Measurements from ENCODE around the gene CASKIN1.
A peak's percentile ranks its signal among the peaks of the same experiment; 100 is the strongest.

The CASKIN1 gene

DNA sequence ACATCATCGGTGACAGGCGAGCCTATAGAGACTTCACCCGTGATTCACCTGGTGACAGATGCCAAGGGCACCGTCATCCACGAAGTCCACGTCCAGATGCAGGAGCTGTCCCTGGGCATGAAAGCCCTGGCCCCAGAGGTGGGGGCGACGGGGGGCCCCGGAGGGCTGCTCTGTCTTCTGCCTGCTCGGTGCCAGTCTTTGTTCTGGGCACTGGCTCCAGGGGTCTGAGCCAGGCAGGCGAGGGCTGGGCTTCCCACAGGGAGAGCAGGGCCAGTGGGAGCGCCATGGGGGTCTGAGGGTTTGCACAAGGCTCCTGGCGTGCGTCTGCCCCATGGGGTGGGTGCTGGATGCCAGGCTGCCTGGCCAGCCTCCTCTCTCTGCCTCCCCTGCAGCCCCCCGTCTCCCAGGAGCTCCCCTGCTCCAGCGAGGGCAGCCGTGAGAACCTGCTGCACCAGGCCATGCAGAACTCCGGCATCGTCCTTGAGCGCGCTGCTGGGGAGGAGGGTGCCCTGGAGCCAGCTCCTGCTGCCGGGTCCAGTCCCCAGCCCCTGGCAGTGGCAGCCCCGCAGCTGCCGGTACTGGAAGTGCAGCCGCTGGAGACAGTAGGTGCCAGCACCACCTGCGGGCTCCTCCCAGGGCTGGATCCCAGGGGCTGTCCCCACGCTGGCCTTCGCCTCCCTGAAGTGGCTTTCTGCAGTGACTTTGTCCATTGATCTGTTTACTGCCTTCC is 36.8 kb upstream of the CASKIN1 start:
- peak in 1 of 14 donors; percentile 18 for DNase-seq

DNA sequence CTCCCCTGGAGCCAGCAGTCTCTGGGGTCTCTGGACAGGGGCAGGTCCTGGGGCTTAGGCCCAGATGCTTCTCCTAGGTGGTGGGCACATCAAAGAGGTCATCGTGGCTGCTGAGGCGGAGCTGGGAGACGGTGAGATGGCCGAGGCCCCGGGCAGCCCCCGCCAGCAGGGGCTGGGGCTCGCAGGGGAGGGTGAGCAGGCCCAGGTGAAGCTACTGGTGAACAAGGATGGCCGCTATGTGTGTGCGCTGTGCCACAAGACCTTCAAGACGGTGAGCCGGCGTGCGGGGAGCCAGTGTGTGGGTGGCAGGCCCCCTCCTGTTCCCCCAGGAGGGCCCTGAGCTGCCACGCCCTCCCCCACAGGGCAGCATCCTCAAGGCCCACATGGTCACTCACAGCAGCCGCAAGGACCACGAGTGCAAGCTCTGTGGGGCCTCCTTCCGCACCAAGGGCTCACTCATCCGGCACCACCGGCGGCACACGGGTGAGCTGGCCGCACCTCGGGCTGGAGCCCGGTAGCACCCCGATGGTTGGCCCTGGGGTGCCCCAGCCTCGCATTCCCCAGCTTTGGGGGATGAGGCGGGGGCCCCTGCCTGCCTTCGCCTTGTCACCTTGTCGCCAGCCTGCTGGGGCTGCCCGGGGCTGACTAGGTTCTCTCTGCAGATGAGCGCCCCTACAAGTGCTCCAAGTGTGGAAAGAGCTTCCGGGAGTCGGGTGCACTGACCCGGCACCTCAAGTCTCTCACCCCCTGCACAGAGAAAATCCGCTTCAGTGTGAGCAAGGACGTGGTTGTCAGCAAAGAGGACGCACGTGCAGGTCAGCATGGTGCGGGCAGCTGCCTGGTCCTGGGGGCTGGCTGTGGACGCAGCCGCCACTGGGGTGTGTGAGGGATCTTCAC is 35.9 kb upstream of the CASKIN1 start:
- no peak for DNase-seq

DNA sequence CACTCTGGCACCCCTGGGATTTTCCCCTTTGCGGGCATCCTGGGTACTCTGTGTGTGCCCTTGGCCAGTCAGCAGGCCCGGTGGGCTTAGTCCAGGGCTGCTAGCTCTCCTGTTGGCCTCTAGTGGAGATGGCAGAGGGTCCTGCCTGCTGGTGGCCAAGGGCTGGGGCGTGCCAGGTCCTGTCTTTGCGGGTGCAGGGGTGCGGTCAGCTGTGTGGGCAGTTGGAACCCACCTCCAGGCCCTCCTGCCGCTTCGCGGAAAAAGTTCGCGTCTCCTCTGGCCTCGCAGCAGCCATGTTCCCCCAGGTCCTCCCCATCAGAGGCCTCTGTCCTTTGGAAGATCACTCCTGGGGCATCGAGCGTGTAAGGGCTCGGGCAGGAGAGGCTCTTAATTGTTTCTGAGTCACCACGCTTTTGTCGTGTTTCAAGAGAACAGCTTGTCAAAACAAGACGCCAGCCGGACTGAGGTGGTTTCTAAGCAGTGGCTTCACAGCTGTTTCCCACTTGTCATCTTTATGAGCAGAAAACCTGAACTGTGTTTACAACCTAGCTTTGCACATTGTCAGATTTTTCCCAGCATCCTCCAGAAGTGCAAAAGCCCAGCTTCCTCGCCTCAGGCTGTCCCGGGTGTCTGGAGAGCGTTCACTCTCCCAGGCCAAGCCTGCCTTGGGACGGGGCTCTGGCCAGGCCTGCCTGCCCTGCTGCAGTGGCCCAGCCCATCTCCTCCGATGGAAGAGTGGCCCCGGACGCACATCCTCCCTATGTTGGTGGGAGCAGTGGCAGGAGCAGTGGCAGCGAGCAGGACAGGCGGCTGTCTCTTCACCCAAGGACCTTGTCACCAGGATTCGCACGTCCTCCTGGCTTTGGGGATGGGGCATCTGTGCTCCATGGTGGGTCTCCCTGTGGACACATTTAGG is 34.9 kb upstream of the CASKIN1 start:
- no peak for DNase-seq

DNA sequence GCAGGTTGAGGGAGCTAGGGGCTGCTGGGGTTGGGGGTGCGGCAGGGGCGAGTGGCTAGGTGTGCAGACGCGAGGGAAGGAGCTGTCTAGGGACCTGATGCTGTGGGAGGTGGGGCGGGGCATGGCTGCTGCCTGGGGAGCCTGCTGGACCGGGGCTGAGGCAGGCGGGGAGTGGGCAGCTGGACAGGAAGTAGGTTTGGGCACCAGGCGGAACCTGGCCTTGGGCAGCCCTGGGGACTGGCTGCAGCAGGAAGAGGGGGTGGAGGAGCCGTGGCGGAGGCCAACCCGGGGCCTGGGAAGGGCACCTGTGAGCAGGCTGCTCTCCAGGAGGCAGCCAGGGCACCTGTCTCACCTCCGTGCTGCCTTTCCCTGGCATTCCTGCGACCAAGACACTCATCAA is 34.0 kb upstream of the CASKIN1 start:
- DNase-seq = no peak

DNA sequence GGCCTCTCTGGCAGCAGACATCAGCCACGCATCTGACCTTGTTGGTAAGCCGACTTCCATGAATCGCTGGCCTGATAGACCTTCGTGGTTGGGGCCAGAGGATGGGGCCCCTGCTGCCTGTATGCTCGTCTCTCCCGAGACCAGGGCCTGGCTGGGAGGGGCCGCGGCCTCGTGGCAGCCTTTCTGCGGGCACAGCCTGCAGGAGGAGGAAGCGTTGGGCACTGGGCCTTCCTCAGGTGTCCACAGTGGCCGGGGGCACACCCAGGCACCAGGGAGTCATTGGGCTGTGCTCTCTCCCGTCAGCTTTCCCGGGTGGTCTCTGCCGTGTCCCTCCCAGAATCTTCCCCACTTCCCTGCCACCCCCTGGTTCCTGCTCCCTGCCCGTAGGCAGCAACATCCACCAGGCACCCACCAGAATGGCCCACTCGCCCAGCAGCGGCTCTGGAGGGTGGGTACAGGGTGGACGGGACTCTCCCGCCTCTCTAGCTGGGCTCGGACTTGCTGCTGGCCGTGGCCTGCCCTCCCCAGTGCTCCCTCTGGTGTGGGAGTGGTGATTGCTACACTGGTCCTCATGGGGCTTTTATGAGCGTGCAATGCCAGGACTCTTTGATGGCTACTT is 33.3 kb upstream of the CASKIN1 start:
- no peak for DNase-seq

DNA sequence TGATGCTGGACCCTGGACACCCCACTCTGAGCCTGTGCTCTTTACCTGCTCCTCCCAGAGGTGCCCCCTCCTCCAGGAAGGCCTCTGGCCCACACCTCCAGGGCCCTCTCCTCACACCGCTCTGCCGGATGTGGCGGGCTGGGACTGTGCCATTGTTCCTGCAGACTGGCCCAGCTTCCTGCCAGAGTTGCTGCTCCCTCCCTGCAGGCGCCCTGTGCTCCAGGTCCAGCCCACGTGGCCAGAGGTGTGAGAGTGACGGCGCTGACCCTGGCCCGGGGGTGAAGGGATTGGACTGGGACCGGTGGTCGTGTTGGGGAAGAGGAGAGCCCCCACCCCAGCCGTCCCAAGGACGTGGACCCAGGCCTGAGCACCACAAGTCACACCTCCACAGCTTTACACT is 32.7 kb upstream of the CASKIN1 start:
- DNase-seq = no peak

DNA sequence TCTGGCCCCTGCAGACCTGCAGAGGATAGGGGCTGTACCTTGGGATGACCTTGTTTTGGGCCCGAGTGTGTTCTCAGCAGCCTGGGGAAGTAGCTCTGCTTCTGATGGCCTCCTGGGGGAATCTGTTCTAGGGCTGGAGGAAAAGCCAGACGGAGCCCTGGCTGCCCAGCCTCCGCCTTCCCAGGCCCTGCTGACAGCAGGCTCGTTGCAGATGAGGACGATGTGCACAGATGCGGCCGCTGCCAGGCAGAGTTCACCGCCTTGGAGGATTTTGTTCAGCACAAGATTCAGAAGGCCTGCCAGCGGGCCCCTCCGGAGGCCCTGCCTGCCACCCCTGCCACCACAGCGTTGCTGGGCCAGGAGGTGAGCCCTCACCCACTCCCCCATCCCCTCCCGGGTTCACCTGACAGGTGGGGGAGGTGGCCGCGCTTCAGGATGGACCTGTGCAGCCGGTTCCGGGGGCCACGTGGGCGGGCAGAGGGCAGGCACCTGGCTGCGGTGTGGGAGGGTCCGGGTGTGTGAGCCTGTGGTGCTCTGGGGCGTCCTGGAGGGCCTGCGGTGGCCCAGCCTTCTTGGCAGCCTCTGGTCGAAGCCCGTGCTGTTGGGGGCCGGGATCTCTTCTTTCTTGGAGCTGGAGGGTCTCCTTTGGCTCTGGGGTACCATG is 31.9 kb upstream of the CASKIN1 start:
- no peak for DNase-seq

DNA sequence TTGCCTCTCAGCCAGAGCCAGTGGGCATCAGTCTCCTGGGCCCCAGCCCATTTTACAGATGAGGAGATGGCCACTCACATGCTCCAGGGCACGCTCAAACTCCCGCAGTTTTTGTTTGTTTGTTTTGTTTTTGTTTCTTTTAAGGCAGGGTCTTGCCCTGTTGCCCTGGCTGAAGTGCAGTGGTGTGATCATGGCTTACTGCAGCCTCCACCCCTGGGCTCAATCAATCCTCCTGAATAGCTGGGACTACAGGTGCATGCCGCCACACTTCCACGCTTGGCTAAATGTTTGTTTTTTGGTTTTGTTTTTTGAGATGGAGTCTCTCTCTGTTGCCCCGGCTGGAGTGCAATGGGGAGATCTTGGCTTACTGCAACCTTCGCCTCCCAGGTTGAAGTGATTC is 30.5 kb upstream of the CASKIN1 start:
- no peak for DNase-seq

DNA sequence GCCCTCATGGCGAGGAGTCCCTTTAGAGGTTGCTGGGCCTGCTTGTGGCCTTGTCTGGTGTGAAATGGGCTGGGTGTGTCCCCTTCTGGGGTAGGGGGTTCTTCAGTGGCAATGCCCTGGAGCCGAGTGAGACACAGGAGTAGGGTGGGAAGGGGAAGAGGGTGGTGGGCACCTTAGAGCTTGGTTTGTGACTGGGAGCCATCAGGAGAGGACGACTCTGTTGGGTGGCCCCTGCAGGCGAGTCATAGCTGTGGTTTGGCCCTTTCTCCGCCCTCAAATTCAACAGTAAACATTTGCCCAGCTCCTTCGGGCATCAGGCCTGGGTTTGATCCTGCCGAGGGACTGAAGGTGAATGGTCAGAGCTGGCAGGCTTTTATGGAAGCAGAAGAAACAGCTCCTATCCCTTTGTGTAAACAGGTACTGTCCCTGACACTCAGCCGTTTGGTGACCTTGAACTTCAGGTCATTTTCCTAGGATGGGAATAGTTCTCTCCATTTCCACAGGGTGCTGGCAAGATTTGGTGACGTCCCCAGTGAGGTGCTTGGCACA is 29.9 kb upstream of the CASKIN1 start:
- DNase-seq = no peak

DNA sequence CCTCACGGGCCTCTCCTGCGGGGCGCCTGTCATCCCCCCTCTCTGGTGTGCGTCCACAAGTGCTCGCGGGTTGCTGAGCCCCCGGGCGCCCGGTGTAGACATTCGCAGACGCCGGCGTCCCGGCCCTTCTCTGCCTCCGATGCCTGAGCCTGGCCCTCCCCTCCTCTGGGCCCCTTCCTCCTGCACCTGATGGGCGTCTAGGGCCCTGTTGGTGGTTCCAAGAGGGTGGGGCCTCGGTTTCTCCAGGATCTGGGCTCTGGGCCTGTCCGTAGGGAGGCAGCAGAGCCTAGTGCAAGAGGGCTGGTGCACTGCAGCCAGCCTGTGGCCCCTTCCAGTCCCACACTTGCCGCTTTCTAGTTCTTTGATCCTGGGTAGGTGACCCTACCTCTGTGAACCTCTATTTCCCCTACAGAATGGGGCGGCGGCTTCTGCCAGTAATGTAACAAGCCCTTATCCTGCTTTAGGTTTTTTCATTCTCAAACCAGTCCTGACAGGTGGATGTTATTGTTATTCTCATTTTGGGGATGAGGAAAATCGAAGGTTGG is 27.6 kb upstream of the CASKIN1 start:
- peak in 3 of 14 donors; percentile 34 to 60 (median 59) for DNase-seq

DNA sequence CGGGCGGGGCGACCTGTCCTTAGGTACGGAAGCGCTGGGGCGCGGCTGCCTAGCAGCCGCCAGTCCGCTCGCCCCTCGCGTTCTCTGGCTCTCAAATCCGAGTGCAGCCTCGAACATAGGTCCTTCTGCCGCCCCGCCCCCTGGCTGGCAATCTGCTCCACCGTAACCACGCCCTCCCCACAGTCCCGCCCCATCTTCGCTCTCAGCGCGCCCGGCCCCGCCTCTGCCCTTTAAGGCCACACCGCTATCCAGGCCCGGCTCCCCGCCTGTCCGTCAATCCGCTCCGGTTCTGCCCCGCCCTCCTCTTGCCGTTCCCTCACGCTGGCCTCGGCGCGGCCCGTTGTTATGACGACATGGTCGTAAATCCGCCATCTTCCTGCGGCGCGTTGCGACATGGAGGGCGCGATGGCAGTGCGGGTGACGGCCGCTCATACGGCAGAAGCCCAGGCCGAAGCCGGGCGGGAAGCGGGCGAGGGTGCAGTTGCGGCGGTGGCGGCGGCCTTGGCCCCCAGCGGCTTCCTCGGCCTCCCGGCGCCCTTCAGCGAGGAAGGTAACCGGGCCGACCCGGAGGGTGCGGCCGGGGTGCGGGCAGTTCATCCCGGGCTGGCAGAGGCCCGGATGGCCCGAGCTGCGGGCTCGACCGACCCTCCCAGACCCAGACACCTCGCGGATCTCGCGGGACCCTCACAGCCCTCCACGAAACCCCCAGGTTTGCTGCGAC is 27.0 kb upstream of the CASKIN1 start, which contains the start of gene E4F1:
Gene E4F1 (plus strand): TSS at position 371 of the 721 bp plus-strand sequence. CDS start 23 bp downstream, at position 394.
- DNase-seq = peak; percentile 86 to 99 (median 95)

DNA sequence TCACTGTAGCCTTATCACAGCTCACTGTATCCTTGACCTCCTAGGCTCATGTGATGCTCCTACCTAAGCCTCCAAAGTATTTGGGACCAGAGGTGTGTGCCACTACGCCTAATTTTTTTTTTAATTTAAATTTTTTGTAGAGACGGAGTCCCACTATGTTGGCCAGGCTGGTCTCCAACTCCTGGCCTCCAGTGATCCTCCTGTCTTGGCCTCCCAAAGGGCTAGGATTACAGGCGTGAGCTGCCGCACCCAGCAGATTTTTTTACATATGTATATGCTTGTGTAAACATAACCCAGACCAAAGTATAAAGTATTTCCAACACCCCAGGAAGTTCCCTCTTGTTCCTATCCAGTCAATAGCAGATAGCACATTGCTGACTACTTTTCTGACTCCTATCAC is 19.9 kb upstream of the CASKIN1 start:
- no peak for DNase-seq

DNA sequence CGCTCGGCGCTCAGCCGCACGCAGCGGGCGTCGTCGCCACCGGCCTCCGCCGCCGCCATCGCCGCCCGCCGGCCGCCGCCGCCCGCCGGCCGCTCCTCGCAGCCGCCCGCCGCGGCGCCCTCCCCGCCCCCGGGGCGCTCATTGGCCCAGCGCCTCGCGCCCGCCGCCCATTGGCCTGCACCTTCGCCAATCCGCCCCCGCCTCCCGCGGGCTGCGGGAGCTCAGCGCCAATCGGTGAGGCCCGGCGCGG is 18.2 kb upstream of the CASKIN1 start, which contains the start of gene PGP:
Gene PGP (minus strand): TSS at position 122 of the 250 bp plus-strand sequence. CDS start 63 bp downstream, at position 59.
- no peak for DNase-seq

DNA sequence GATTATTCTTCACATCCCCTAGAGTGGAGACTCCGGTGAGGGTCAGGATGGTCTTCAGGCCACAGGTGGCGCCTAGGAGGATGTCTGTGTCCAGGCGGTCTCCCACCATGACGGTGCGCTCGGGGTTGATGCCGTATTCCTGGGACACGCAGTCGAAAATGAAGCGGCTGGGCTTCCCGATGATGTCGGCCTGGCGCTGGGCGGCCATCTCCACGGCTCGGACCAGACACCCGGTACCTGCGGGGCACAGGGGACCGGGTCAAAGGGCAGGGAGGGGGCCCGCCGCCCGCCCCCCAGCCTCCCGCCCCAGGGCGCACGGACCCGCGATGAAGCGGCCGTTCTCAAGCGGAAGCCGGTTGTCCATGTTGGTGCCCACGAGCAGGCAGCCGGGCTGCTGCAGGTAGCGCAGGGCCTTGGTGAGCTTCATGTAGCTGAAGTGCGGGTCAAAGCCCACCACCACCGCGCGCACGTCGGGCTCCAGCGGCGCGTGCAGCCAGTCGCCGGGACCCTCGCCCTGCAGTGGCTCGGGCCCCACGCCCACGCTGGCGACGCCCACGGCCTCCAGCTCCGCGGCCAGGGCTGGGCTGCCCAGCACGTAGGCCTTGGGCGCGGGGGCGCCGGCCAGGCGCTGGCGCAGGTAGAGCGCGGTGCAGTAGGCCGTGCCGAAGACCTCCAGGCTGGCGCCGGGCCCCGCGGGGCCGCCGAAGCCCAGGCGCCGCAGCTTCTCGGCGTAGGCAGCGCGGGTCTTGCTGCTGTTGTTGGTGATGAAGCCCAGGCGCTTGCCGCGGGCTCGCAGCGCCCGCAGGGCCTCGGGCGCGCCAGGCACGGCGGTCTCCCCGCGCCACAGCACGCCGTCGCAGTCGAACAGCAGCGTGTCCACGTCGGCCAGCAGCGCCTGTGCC is 17.7 kb upstream of the CASKIN1 start:
- DNase-seq = no peak

DNA sequence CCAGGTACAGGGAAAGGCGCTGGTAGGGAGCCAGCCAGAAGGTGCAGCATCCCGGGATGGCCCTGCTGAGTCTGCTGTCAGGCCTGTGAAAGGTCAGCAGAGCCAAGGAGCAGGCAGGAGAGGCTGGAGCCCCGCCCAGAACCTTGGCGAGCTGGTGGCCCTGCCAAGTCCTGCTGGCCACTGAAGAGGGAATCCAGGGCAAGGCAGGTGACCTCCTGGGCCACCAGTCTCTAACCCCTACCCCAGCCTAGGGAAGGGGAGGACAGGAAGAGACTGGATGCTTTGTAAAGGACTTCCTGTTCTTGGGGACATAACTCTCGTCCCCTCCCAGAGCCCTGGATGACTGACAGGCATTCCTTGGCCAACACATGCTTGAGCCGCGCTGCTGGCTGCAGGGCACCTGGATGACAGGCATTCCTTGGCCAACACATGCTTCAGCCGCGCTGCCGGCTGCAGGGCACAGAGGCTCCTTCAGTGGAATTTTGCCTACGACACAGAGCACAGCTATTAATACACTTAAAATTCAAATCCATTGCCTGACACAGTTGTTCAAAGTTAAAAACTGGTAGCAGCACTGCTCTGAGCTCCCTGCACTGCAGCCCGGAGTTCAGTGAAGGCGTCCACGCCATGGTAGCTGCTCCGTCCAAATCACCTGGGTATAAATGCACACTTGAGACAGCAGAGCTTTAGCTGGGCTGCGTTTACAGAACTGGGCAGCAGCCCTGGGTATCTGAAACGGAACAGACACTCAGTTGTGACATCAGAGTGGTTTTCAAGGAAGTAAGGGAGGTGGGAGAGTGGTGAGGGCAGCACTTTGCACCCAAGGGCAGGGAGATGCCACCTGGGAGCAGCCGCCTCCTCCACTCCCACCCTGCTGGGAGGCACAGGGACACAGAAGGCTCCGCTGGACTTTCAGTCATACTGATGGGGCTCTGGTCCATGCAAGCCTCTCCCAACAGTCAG is 16.2 kb upstream of the CASKIN1 start:
- peak in 1 of 14 donors; percentile 84 for DNase-seq

DNA sequence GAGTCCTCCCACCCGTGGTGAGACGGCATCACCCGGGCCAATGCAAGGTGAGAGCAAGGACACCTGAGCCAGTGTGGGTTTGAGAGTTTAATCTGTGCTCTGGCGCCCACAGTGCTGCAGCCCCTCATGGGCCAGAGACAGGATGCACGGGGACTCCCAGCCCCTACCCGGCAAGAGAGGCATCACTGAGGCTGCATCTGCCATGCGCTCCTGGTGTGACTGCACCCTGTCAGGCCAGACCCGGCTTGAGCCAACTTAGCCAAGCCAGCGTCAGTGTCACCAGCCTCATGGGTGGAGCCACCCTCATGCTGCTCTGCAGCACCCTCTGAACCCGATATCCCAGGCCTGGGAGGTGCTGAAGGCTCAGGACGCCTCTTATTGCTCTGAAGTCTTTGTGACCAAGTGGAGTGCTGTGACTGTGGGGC is 15.5 kb upstream of the CASKIN1 start:
- DNase-seq = no peak

DNA sequence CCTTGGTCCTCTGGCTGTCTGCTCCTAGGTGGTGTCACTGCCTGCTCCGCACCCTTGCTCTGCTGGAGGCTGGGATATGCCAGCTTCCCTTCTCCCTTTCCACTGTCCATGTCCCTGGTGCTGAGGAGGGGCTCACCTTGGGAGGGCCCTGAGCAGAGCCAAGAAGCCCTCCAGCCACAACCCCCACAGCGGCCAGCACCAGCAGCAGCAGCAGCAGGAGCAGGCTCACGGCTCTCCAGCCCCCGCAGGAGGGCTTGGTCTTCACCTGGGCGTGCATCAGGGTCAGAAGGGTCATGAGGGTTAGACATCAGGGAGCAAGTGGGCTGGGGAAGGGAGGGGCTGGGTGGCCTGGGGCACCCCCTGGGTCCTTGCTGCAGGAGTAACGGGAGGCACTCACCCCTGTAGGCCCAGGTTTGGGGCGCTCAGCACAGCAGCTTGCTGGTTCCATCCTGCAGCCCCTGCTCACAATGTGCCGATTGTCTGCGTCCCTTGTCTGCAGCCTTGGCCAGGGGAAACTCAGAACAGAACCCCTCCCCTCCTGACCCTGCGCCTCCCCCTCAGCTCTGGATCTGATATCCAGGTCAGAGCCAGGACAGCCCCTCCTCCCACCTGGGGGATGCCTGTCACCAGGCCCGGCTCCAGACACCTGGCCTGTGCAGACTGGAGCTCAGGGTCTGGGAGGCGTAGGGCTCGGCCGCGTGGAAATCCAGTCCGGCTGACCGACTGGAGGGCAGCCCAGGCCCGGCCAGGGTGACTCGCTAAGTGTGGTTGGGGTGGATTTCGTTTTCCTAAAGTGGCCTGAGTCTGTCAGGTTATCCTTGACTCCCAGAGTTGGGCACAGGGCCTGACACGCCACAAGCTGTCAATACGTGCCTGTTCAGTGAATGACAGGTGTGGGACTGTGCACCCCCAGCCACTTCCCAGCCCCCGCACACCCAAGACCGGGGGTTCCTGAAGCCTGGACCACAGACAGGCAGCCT is 14.3 kb upstream of the CASKIN1 start, which contains the start of gene BRICD5:
Gene BRICD5 (minus strand): TSS at position 478 of the 980 bp plus-strand sequence. CDS start 30 bp downstream, at position 448.
- DNase-seq = no peak
